Ishikawa (cell line): ENCODE data around the gene ECT2L.

Experiments
- CEBPB ChIP-seq: IDR thresholded peaks from 2 replicates; pipeline ENCODE4 v1.6.1; 2012
- CREB1 ChIP-seq: IDR thresholded peaks from 2 replicates; pipeline ENCODE4 v1.6.1; 2012; ENCODE audit warnings: low read depth
- EGR1 ChIP-seq: IDR thresholded peaks from 2 replicates; pipeline ENCODE4 v1.6.1; 2012
- EP300 ChIP-seq: IDR thresholded peaks from 2 replicates; pipeline ENCODE4 v1.6.1; 2012; ENCODE audit warnings: borderline replicate concordance
- FOXM1 ChIP-seq: IDR thresholded peaks from 2 replicates; pipeline ENCODE4 v1.6.1; 2012; ENCODE audit warnings: low read depth, borderline replicate concordance
- NFIC ChIP-seq: IDR thresholded peaks from 2 replicates; pipeline ENCODE4 v1.6.1; 2012
- RAD21 ChIP-seq: IDR thresholded peaks from 2 replicates; pipeline ENCODE4 v1.6.1; 2012; ENCODE audit warnings: low read depth
- TAF1 ChIP-seq: IDR thresholded peaks from 2 replicates; pipeline ENCODE4 v1.6.1; 2012; ENCODE audit warnings: low read depth, mild to moderate bottlenecking
- TCF12 ChIP-seq: IDR thresholded peaks from 2 replicates; pipeline ENCODE4 v1.6.1; 2012; ENCODE audit warnings: low read depth
- TEAD4 ChIP-seq: IDR thresholded peaks from 2 replicates; pipeline ENCODE4 v1.6.1; 2012
- YY1 ChIP-seq: IDR thresholded peaks from 2 replicates; pipeline ENCODE4 v1.6.1; 2012; ENCODE audit warnings: low read depth
- ZBTB7A ChIP-seq: IDR thresholded peaks from 2 replicates; pipeline ENCODE4 v1.6.1; 2012; ENCODE audit warnings: low read depth
- TF ChIP-seq, protein P1 (sequence below): IDR thresholded peaks from 2 replicates; pipeline ENCODE4 v1.6.1; 2012
- TF ChIP-seq, protein P2 (sequence below): IDR thresholded peaks from 2 replicates; pipeline ENCODE4 v1.6.1; 2012
- TF ChIP-seq, protein P3 (sequence below): IDR thresholded peaks from 2 replicates; pipeline ENCODE4 v1.6.1; 2012; ENCODE audit warnings: low read depth, mild to moderate bottlenecking

ECT2L gene

DNA sequence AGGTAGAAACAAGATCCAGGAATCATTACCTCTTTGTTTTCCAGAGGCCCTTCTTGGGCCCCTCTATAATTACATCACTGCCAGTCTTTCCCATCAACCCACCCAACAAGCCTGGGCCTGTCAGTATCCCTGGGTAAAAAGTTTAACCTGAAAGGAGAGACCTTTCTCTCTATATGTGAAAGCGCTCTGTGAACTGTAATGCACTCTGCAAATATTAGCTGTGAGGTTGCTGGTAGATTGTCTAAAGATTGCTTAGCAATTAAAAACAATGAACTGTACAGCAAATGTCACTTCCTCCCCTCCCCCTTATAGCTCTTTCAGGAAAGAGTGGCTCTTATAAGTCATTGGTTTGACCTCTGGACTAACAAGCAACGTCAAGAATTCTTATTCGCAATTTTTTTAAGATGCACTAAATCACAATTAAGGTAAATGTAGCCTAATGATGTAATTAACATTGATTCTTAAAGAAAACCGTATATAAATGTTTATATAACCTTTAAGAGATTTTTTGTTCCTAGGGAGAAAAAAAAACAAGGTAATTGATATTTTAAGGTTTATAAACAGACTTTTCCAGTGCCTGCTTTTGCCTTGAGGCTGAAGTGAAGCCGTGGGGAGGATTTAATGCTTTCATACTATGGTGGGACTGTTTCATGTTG, 18.4 kb downstream of the ECT2L start:
- TF ChIP-seq, protein P1, sequence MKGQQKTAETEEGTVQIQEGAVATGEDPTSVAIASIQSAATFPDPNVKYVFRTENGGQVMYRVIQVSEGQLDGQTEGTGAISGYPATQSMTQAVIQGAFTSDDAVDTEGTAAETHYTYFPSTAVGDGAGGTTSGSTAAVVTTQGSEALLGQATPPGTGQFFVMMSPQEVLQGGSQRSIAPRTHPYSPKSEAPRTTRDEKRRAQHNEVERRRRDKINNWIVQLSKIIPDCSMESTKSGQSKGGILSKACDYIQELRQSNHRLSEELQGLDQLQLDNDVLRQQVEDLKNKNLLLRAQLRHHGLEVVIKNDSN = no peak
- TF ChIP-seq CREB1 (no peak), TAF1 (no peak), YY1 (no peak), EP300 (no peak), FOXM1 (no peak), TEAD4 (no peak), EGR1 (no peak), CEBPB (no peak), NFIC (no peak), ZBTB7A (no peak), RAD21 (no peak), TCF12 (no peak)
- TF ChIP-seq, protein P2, sequence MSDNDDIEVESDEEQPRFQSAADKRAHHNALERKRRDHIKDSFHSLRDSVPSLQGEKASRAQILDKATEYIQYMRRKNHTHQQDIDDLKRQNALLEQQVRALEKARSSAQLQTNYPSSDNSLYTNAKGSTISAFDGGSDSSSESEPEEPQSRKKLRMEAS = no peak
- TF ChIP-seq, protein P3, sequence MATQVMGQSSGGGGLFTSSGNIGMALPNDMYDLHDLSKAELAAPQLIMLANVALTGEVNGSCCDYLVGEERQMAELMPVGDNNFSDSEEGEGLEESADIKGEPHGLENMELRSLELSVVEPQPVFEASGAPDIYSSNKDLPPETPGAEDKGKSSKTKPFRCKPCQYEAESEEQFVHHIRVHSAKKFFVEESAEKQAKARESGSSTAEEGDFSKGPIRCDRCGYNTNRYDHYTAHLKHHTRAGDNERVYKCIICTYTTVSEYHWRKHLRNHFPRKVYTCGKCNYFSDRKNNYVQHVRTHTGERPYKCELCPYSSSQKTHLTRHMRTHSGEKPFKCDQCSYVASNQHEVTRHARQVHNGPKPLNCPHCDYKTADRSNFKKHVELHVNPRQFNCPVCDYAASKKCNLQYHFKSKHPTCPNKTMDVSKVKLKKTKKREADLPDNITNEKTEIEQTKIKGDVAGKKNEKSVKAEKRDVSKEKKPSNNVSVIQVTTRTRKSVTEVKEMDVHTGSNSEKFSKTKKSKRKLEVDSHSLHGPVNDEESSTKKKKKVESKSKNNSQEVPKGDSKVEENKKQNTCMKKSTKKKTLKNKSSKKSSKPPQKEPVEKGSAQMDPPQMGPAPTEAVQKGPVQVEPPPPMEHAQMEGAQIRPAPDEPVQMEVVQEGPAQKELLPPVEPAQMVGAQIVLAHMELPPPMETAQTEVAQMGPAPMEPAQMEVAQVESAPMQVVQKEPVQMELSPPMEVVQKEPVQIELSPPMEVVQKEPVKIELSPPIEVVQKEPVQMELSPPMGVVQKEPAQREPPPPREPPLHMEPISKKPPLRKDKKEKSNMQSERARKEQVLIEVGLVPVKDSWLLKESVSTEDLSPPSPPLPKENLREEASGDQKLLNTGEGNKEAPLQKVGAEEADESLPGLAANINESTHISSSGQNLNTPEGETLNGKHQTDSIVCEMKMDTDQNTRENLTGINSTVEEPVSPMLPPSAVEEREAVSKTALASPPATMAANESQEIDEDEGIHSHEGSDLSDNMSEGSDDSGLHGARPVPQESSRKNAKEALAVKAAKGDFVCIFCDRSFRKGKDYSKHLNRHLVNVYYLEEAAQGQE = no peak

DNA sequence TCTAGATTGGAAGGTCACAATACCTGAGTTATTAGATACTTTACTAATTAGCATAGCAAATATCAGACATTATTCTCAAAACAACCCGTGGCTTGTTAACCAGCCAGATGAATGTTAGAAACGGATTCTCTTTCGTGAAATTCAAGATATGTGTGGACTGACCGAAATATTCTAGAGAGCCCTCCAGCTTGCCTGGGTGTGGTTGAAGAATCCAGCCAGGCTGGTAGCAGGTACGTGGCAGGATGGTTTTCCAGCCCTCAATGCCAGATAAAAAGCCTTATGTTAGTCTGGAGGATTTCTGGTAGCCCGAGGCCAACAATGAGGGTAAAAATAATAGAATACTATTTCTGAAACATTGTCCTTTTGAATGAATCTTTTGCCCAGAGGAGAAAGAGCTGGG, 19.3 kb downstream of the ECT2L start:
- no peak for TF ChIP-seq CEBPB
- no peak for TF ChIP-seq CREB1
- no peak for TF ChIP-seq TCF12
- TF ChIP-seq, protein P1 = no peak
- TF ChIP-seq ZBTB7A = no peak
- no peak for TF ChIP-seq YY1
- TF ChIP-seq FOXM1 = no peak
- TF ChIP-seq EGR1 = no peak
- TF ChIP-seq NFIC = no peak
- no peak for TF ChIP-seq EP300
- TF ChIP-seq TEAD4 = no peak
- no peak for TF ChIP-seq TAF1
- no peak for TF ChIP-seq RAD21
- TF ChIP-seq, protein P2 = no peak
- TF ChIP-seq, protein P3 = no peak

DNA sequence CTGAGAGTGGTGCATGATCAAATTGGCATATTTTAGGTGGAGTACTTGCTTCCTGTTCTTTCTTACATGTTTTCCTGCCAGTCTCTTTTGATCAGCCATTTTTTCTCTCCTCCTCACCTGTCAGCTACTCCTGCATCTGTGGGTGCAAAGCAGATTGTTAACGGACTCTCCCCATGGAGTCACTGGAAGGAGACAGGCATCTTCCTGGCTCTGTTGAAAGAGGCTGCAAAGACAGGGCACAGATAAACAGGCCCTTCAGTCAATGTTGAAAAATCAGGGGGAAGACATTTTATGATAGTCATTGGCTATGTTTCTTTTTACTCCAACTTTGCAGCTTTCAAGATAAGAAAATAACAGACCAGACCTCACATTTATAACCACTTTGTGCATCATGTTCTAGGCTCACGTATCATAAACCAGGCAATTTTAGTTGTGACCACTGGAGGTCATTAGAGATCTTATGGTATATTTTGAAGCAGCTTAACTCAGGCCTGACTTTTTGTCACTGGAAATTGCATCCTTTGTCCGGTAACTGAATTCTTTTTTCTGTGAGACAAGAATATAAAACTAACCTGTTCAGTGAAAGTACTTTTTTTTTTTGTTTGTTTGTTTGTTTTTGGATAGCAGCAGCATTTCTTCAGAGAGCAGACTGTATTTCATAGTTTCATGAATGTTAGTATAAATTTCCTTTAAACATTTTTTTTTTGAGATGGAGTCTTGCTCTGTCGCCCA, 20.1 kb downstream of the ECT2L start:
- TF ChIP-seq, protein P1 = no peak
- TF ChIP-seq YY1 (no peak), RAD21 (peak; percentile 86), TEAD4 (no peak)

- TF ChIP-seq EP300 = peak; percentile 93
- TF ChIP-seq EGR1 = no peak
- TF ChIP-seq, protein P2 = peak; percentile 69
- no peak for TF ChIP-seq CREB1
- TF ChIP-seq YY1 = peak; percentile 62; the same call in 1 of the 2 replicates
- TF ChIP-seq, protein P3 = no peak
- TF ChIP-seq TAF1 = peak; percentile 38; the same call in 1 of the 2 replicates
- TF ChIP-seq TCF12 = peak; percentile 95
- peak; percentile 28 for TF ChIP-seq RAD21
- peak; percentile 82 for TF ChIP-seq NFIC
- peak; percentile 82 for TF ChIP-seq TEAD4
- no peak for TF ChIP-seq ZBTB7A
- TF ChIP-seq, protein P1 = peak; percentile 65; the same call in 1 of the 2 replicates
- peak; percentile 92 for TF ChIP-seq FOXM1
- TF ChIP-seq CEBPB = peak; percentile 60; the same call in 1 of the 2 replicates
Measured at GRCh38 chr6:138817799-138818198, 21.9 kb downstream of the ECT2L start.
